Left lung (tissue), 10 donors: ENCODE measurements around the gene RTBDN. TPM values are rescaled to one million over a fixed set of nuclear protein-coding genes. Genes with fewer than 3 reads are reported as not detected.
"Not testable (repeated sequence)": the region's sequence is repeated elsewhere in the genome, so short reads cannot be mapped to it uniquely, and the experiment has no call there.

ENCODE experiments used
- ATAC-seq: fragments of 200-7000 bp; cut with Tn5 transposase; one replicate; pipeline ENCODE4 v1.9.1; 2020; ENCODE audit warnings: moderate library complexity
- DNase-seq, 4 donors: peaks; one replicate each; pipeline ENCODE4 v3.0.0-alpha.2; 2013 to 2020
- H3K27ac ChIP-seq, 2 donors: fragments of 200-600 bp; sonication (generic) in 1 of 2; one replicate each; pipeline versions ENCODE4 v1.5.0 to v1.8.0; 2020 to 2021
- H3K27me3 ChIP-seq, 2 donors: fragments of 200-600 bp; sonication (generic) in 1 of 2; one replicate each; pipeline versions ENCODE4 v1.5.0 to v1.8.0; 2020 to 2021
- H3K36me3 ChIP-seq, 2 donors: fragments of 200-600 bp; sonication (generic) in 1 of 2; one replicate each; pipeline versions ENCODE4 v1.5.0 to v1.8.0; 2020 to 2021
- H3K4me1 ChIP-seq, 2 donors: fragments of 200-600 bp; one replicate each; pipeline ENCODE4 v1.8.0; 2021
- H3K4me3 ChIP-seq, 2 donors: fragments of 200-600 bp; sonication (generic) in 1 of 2; one replicate each; pipeline versions ENCODE4 v1.5.0 to v1.8.0; 2020 to 2021; ENCODE audit warnings: mild to moderate bottlenecking in 1 of 2
- H3K9me3 ChIP-seq, 2 donors: fragments of 200-600 bp; sonication (generic) in 1 of 2; one replicate each; pipeline versions ENCODE4 v1.5.0 to v1.8.0; 2020 to 2021
- intact Hi-C, 2 donors: fragments of 100-400 bp; cut with DNase I; formaldehyde crosslinking; loops; one replicate each; pipeline versions ENCODE4 v1.11.2 to v1.14.2; 2022
- polyA plus RNA-seq, 6 donors: library from polyadenylated mRNA; unstranded; fragments of 120-200 nt; gene quantifications; one replicate each; pipeline ENCODE4 v1.2.1, GENCODE V29; 2013; ENCODE audit not compliant: insufficient read length in 6 of 6
- total RNA-seq, 2 donors: library from RNA; stranded (reverse); fragmentation: NEBNext Ultra II Directional; extraction: Animal tissue kit (Norgen Biotek cat#: 25700); gene quantifications; one replicate each; pipeline ENCODE4 v1.2.1, GENCODE V29; 2021
- TF ChIP-seq, protein P1 (sequence below), 2 donors: fragments of 200-600 bp; sonication (generic) in 1 of 2; IDR thresholded peaks; one replicate each; pipeline versions ENCODE4 v1.5.0 to v1.8.0; 2021; ENCODE audit warnings: antibody characterized with exemption in 2 of 2
- donor health status: DM: no; HTN: yes; CAD: no.
- donor health status: DM: no; HTN: no; CAD: no.

RTBDN gene
- total and polyA plus RNA-seq, 8 donors: 0.17 to 0.21 (median 0.20) TPM; not detected in 5

DNA sequence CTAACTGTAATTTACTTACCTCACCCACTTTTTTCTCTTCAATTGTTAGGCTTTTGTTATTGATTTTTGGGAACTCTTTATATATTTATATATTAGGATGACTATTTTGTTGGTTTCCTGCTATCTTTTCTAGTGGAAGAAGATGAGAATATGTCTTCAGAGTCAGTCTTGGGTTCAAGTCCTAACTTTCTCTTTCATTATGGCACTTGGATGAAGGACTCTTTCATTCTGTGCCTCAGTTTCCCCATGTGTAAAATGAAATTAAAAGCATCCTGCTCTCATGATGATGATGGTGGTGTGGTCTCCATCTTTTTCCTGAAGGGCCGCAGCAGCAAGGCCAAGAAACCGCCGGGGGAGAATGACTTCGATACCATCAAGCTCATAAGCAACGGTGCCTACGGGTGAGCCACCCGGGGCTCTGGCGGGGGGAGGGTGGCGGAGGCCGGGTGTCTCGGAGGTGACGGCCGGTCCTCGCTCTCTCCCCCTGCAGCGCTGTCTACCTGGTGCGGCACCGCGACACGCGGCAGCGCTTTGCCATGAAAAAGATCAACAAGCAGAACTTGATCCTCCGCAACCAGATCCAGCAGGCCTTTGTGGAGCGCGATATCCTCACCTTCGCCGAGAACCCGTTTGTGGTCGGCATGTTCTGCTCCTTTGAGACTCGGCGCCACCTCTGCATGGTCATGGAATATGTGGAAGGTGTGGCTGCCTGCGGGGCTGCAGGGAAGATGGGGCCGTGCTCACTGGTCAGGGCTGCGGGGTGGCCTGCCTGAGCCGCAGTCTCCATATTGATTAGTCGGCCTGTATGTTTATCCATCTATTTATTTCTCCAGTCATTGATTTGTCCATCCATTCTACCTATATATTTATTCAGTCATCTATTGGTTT, 23.9 kb upstream of the RTBDN start:
- Histone ChIP-seq H3K36me3 (no peaks in the 10 kb centered on the region), H3K4me3 (no peak overlapping the region), H3K4me1 (no peaks in the 10 kb centered on the region), H3K27ac (no peak overlapping the region), H3K9me3 (peaks cover 0 to 4% of the 10 kb centered on the region in 2 donors), H3K27me3 (no peaks in the 10 kb centered on the region)
- TF ChIP-seq, protein P1, sequence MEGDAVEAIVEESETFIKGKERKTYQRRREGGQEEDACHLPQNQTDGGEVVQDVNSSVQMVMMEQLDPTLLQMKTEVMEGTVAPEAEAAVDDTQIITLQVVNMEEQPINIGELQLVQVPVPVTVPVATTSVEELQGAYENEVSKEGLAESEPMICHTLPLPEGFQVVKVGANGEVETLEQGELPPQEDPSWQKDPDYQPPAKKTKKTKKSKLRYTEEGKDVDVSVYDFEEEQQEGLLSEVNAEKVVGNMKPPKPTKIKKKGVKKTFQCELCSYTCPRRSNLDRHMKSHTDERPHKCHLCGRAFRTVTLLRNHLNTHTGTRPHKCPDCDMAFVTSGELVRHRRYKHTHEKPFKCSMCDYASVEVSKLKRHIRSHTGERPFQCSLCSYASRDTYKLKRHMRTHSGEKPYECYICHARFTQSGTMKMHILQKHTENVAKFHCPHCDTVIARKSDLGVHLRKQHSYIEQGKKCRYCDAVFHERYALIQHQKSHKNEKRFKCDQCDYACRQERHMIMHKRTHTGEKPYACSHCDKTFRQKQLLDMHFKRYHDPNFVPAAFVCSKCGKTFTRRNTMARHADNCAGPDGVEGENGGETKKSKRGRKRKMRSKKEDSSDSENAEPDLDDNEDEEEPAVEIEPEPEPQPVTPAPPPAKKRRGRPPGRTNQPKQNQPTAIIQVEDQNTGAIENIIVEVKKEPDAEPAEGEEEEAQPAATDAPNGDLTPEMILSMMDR (IDR thresholded peaks at IDR 0.05): no peak
- intact Hi-C loops: no loop called here
- DNase-seq (no peak), ATAC-seq (no peak)

DNA sequence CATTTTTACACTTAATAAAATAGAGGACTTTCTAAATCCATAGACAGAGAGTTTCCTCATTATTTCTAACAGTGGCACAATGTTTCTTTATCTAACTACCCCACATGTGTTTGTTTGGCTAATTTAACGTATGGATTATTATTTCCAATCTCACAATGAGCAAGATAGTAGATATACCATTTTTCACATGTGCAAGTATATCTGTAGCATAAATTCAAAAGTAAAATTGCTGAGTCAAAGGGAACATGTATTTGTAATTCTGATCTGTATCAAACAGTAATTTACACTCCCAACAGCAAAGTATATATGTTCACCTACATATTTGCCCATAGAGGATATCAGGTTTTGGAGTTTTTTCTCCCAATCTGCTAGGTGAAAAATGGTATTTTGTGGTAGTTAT, 22.3 kb upstream of the RTBDN start:
- Histone ChIP-seq H3K4me1 (no peaks in the 10 kb centered on the region), H3K9me3 (peaks cover 0 to 4% of the 10 kb centered on the region in 2 donors), H3K27ac (no peak overlapping the region), H3K4me3 (no peak overlapping the region), H3K36me3 (no peaks in the 10 kb centered on the region), H3K27me3 (no peaks in the 10 kb centered on the region)
- intact Hi-C loops: no loop called here
- TF ChIP-seq, protein P1 (IDR thresholded peaks at IDR 0.05): no peak
- no peak for ATAC-seq
- DNase-seq: no peak

DNA sequence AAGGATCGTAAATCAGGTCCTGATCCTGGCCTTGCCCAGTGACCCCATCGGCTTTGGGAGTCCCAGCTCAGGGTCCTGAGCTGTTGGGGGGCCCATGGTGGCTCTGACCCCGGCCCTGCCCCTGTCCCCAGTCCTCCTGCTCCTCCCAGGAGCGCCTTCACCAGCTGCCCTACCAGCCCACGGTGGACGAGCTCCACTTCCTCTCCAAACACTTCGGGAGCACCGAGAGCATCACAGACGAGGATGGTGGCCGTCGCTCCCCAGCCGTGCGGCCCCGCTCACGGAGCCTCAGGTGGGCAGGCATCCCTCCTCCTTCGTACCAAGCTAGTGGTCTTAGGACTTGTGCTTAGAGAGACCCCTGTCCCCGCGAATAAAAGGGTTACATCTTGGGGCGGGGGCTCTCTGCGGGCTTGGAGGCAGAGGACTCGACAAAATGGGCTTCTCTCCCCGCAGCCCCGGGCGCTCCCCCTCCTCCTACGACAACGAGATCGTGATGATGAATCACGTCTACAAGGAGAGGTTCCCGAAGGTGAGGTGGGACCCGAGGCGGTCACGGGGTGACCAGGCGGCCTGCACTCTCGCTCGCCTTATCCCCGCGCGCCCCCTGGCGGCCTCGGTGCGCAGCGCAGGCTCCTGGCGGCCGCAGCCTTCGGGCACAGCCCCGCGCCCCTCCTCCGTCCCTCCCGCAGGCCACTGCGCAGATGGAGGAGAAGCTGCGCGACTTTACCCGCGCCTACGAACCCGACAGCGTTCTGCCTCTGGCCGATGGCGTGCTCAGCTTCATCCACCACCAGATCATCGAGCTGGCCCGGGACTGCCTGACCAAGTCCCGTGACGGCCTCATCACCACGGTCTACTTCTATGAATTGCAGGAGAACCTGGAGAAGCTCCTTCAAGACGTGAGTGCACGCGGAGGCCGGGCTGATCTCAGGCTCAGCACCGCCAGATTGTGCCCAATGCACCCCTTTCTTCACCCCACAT, 13.1 kb upstream of the RTBDN start:
- no peaks in the 10 kb centered on the region for H3K9me3 ChIP-seq
- ATAC-seq: peak; percentile 100
- DNase-seq: peak; percentile 76 to 99 (median 86)
- H3K36me3 ChIP-seq: no peaks in the 10 kb centered on the region
- H3K27me3 ChIP-seq: peaks cover 0 to 76% of the 10 kb centered on the region in 2 donors
- no peak overlapping the region for H3K4me3 ChIP-seq
- no peak overlapping the region for H3K27ac ChIP-seq
- intact Hi-C loops: no loop called here
- TF ChIP-seq, protein P1 (IDR thresholded peaks at IDR 0.05): peak; percentile 99 to 100
- H3K4me1 ChIP-seq: peaks cover 0 to 12% of the 10 kb centered on the region in 2 donors

DNA sequence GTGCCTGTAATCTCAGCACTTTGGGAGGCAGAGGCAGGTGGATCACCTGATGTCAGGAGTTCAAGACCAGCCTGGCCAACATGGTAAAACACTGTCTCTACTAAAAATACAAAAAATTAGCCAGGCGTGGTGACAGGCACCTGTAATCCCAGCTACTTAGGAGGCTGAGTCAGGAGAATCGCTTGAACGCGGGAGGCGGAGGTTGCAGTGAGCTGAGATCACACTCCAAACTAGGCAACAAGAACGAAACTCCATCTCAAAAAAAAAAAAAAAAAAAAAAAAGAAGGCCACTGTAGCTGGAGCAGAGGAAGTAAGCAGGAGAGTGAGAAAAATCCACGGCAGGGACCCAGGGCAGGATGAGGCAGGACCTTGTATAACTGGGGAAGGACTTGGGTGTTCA, 12.2 kb upstream of the RTBDN start:
- ATAC-seq, DNase-seq, H3K27ac ChIP-seq, H3K9me3 ChIP-seq, H3K36me3 ChIP-seq, intact Hi-C loops, H3K4me3 ChIP-seq: not testable (repeated sequence)
- peaks cover 0 to 12% of the 10 kb centered on the region in 2 donors for H3K4me1 ChIP-seq
- peaks cover 3 to 84% of the 10 kb centered on the region in 2 donors for H3K27me3 ChIP-seq

DNA sequence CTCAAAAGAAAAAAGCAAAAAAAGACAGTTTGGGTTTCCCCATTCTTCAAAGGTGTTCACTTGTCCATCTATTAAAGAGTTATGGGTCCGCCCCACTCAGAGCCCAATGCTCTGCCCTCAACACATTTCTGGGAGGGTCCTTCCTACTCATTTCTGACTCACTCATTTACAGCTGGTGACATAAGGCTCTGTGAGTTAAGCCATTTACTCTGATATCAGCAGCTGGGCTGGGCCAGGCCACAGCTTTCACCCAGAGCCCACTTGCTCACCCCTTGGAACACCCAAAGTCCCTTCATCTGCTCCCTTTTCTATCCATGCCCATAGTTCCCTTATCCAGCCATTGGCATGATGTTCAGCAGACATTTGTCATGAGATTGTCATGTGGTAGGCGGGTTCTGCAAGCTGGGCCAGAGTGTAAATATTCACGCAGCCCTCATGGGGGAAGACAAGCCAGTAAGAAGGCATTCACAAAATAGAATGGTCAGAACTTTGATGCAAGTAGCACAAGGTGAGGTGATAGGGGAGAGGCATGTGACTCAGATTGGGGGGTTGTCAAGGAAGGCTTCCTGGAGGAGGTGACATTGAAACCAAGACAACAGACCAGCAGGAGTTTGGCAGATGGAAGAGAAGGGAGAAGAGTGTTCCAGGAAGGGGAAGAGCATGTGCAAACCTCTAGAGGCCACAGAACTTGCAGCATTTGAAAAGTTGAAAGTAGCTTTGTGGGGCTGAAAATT, 9.8 kb upstream of the RTBDN start:
- Histone ChIP-seq H3K36me3 (no peaks in the 10 kb centered on the region), H3K4me1 (peaks cover 0 to 16% of the 10 kb centered on the region in 2 donors), H3K4me3 (no peak overlapping the region), H3K27me3 (peaks cover 26 to 100% of the 10 kb centered on the region in 2 donors), H3K9me3 (no peaks in the 10 kb centered on the region), H3K27ac (no peak overlapping the region)
- ATAC-seq: no peak
- intact Hi-C loops: no loop called here
- DNase-seq: no peak
- TF ChIP-seq, protein P1 (IDR thresholded peaks at IDR 0.05): no peak
